ENCODE results near the gene PAFAH1B2.

PAFAH1B2 gene

GRCh38 chr11:117159892-117160291 lies 15.8 kb downstream of the PAFAH1B2 start:
- TF ChIP-seq CTCF (IDR thresholded peaks at IDR 0.05; ENCODE audit: extremely low read depth, insufficient read depth, missing control alignments), result no peak
- no peak for DNase-seq (ENCODE audit: low spot score)
- in situ Hi-C loops (cut with MboI; ENCODE audit: low pct_unique_long_range_greater_than_20kb, low sequenced_read_pairs, unreplicated experiment), result no loop called here

- no peak for DNase-seq (ENCODE audit: low spot score)
- in situ Hi-C loops (cut with MboI; ENCODE audit: low pct_unique_long_range_greater_than_20kb, low sequenced_read_pairs, unreplicated experiment), result no loop called here
These were observed 16.7 kb downstream of the PAFAH1B2 start for GRCh38 chr11:117160826-117161225.

GRCh38 chr11:117166491-117166890 lies 22.4 kb downstream of the PAFAH1B2 start:
- TF ChIP-seq CTCF (IDR thresholded peaks at IDR 0.05; ENCODE audit: extremely low read depth, insufficient read depth, missing control alignments), result no peak
- in situ Hi-C loops (cut with MboI; ENCODE audit: low pct_unique_long_range_greater_than_20kb, low sequenced_read_pairs, unreplicated experiment), result no loop called here

More at GRCh38 chr11:117160826-117161225, 16.7 kb downstream of the PAFAH1B2 start:
- no peak for TF ChIP-seq CTCF (IDR thresholded peaks at IDR 0.05; ENCODE audit: extremely low read depth, insufficient read depth, missing control alignments)

GRCh38 chr11:117169736-117170135 lies 25.6 kb downstream of the PAFAH1B2 start:
- no peak for TF ChIP-seq CTCF (IDR thresholded peaks at IDR 0.05; ENCODE audit: extremely low read depth, insufficient read depth, missing control alignments)
- DNase-seq (ENCODE audit: low spot score), result no peak
- in situ Hi-C loops (cut with MboI; ENCODE audit: low pct_unique_long_range_greater_than_20kb, low sequenced_read_pairs, unreplicated experiment), result no loop called here

More at GRCh38 chr11:117166491-117166890, 22.4 kb downstream of the PAFAH1B2 start:
- DNase-seq (ENCODE audit: low spot score), result no peak

- in situ Hi-C loops (cut with MboI; ENCODE audit: low pct_unique_long_range_greater_than_20kb, low sequenced_read_pairs, unreplicated experiment), result no loop called here
- TF ChIP-seq CTCF (IDR thresholded peaks at IDR 0.05; ENCODE audit: extremely low read depth, insufficient read depth, missing control alignments), result no peak
- DNase-seq (ENCODE audit: low spot score), result no peak
These were observed 26.1 kb downstream of the PAFAH1B2 start for GRCh38 chr11:117170210-117170609.

GRCh38 chr11:117171007-117171403 lies 26.9 kb downstream of the PAFAH1B2 start:
- in situ Hi-C loops (cut with MboI; ENCODE audit: low pct_unique_long_range_greater_than_20kb, low sequenced_read_pairs, unreplicated experiment), result no loop called here
- TF ChIP-seq CTCF (IDR thresholded peaks at IDR 0.05; ENCODE audit: extremely low read depth, insufficient read depth, missing control alignments), result no peak
- DNase-seq (ENCODE audit: low spot score), result no peak
